SK-N-SH treated with all-trans-retinoic acid at 6 μM for 48 hours (cell line): ENCODE results near the gene SLC35E3.

Experiments used
- GLIS3 ChIP-seq: fragments of 250-450 bp; sonication (Bioruptor Pico); IDR thresholded peaks from 2 replicates; pipeline ENCODE4 v1.5.0; 2020; ENCODE audit warnings: mild to moderate bottlenecking, moderate library complexity
- TOX ChIP-seq: fragments of 250-450 bp; sonication (Bioruptor Pico); IDR thresholded peaks from 2 replicates; pipeline ENCODE4 v1.8.0; 2021; ENCODE audit warnings: mild to moderate bottlenecking, moderate library complexity, borderline replicate concordance
- ZFP3 ChIP-seq: fragments of 250-450 bp; sonication (Bioruptor Pico); IDR thresholded peaks from 2 replicates; pipeline ENCODE4 v1.5.0; 2020; ENCODE audit warnings: mild to moderate bottlenecking, moderate library complexity
- ZFP30 ChIP-seq: fragments of 450-650 bp; formaldehyde crosslinking; IDR thresholded peaks from 2 replicates; pipeline ENCODE4 v1.5.0; 2022; ENCODE audit warnings: mild to moderate bottlenecking, moderate library complexity

DNA sequence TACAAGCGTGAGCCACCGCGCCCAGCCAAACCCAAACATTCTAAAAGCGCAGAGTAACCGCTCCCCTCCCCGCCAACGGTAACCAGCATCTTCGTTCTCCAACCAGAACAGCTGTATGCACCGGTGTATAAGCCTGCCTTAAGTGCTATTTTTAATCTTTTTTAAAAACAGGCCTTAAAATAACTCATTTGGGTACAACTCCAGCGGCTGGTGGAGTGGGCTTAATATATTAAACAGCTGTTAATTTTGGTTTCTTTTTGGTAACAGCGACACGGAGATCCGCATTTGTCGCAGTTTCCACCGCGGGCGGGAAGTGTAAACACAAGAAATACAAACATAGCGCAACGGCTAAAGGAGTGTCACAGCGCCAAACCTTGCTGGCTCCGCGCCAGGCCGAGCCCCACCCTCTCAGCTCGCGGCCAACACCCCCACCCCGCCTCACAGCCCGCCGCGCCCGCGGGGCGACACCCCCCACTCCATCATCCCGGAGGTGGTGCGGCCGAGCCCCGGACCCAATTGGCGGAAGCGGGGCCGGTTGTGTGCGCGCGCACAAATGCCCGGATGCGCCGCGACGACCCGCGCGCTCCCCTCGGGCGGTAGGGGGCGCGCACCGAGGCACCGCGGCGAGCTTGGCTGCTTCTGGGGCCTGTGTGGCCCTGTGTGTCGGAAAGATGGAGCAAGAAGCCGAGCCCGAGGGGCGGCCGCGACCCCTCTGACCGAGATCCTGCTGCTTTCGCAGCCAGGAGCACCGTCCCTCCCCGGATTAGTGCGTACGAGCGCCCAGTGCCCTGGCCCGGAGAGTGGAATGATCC lies 61.8 kb downstream of the SLC35E3 start, which contains the start of gene MDM2:
- TF ChIP-seq TOX (CRISPR knock-in tag) (no peak), ZFP30 (CRISPR knock-in tag) (no peak), ZFP3 (CRISPR knock-in tag) (no peak), GLIS3 (CRISPR knock-in tag) (no peak)
